NB4 (cell line): Measurements from ENCODE around the gene CAMTA1.

Experiments used
- DNase-seq: peaks from one replicate; pipeline ENCODE4 v3.0.0; 2010; ENCODE audit warnings: low read depth
- H3K4me3 ChIP-seq: one replicate; pipeline ENCODE4 v1.5.1; 2011; ENCODE audit warnings: mild to moderate bottlenecking, low read depth, low read length, moderate library complexity
- CTCF ChIP-seq: IDR thresholded peaks from one replicate; pipeline ENCODE4 v1.5.1; 2012; ENCODE audit warnings: low read depth, low read length
- MAX ChIP-seq: IDR thresholded peaks from 2 replicates; pipeline ENCODE4 v1.6.1; 2011; ENCODE audit warnings: low read depth, low read length
- MYC ChIP-seq: IDR thresholded peaks from 2 replicates; pipeline ENCODE4 v1.6.1; 2011; ENCODE audit warnings: low read depth, low read length
- POLR2A ChIP-seq: IDR thresholded peaks from 2 replicates; pipeline ENCODE4 v1.6.1; 2011; ENCODE audit warnings: mild to moderate bottlenecking; ENCODE audit not compliant: insufficient read length; ENCODE audit errors: extremely low read depth

CAMTA1 gene

GRCh38 chr1:7474786-7475502 is 689.7 kb downstream of the CAMTA1 start:
- TF ChIP-seq MYC (no peak), CTCF (no peak), POLR2A (no peak)
- DNase-seq, result no peak

GRCh38 chr1:7475691-7476090 is 690.4 kb downstream of the CAMTA1 start:
- no peak overlapping the region for H3K4me3 ChIP-seq
- no peak for DNase-seq
- no peak for TF ChIP-seq POLR2A
- no peak for TF ChIP-seq MAX
- no peak for TF ChIP-seq MYC
- no peak for TF ChIP-seq CTCF

More at GRCh38 chr1:7474786-7475502, 689.7 kb downstream of the CAMTA1 start:
- H3K4me3 ChIP-seq, result no peak overlapping the region

DNA sequence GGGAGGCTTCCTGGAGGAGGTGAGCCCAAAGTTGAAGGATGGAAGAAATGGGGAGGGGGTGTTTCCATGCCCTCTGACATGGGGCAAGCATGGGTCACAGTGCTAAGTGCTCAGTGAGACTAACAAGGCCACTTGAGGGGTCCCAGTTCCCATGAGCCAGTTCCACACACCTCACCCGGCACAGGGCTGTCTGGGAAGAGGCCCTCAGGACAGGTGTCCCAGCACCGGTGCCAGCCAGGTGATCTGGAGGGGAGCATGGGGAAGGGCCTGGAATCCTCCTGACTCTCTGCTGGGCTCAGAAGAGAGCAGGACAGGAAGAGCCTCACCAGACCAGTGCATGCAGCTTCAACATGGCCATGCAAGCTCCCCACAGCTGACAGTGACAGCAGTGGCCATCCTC is 691.1 kb downstream of the CAMTA1 start:
- no peak for DNase-seq
- TF ChIP-seq MAX (no peak), MYC (no peak), POLR2A (no peak), CTCF (no peak)
- H3K4me3 ChIP-seq, result no peak overlapping the region

DNA sequence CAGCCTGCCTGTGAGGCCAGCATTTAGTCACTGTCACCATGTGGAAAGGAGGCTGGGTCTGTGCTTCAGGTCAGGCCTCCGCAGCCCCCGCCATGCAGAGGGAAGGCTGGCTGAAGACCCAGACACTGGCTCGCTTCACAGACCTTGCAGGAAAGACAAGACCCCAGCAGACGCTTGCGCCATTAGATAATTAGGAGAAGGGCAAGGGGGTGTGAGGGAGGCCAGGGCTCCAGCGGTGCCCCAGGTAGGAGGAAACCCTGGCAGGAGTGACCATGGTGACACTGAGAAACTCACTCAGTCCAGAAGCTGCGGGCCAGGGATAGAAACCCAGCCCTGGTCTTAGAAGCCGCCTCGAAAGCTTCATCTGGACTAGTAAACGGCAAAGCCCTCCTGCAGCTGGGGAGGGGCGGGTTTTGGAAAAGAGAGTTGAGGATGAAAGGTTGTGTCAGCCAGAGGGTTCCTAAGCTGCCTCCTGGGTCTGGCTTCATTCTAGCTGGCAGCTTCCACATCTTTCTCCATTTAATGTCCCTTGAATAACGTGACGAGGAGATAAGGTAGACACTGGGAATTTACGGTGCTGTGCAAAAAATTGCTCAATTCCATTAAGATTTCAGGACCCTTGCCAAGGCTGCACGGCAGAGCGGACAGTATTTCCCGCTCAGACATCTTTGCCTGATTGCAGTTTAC is 691.8 kb downstream of the CAMTA1 start:
- TF ChIP-seq MYC (no peak), MAX (no peak), POLR2A (no peak), CTCF (no peak)
- no peak for DNase-seq
- H3K4me3 ChIP-seq, result no peak overlapping the region

DNA sequence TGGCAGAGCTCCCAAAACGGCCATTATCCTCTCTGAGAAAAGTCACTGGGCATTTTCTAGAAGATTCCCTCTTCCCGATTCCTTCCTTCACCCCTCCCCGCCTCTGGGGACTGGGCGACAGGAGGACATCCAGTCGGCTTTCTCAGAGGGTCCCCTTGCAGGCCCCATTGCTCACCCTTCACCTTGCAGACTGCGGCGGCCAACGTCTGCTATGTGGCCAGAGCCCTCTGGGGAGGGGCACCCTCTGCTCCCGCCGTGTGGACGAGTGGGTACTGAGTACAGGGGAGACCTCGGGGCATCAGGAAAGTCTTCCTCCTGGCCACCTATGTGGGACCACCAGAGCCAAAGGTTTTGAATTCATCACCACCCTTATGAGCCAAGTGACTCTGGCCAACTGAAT is 692.3 kb downstream of the CAMTA1 start:
- DNase-seq, result no peak
- no peak for TF ChIP-seq POLR2A
- TF ChIP-seq CTCF, result no peak
- TF ChIP-seq MYC, result no peak
- no peak for TF ChIP-seq MAX
- no peak overlapping the region for H3K4me3 ChIP-seq
